HEK293T (cell line): ENCODE data around the gene TEX264.

Experiments
- CTCF ChIA-PET: fragments of 350-600 bp; formaldehyde crosslinking; extraction: SDS; loops from one replicate; lab custom pipeline; 2021; ENCODE audit warnings: antibody characterized with exemption, inconsistent platforms; lab: Yijun Ruan, JAX
- POLR2A ChIA-PET: fragments of 350-600 bp; formaldehyde crosslinking; extraction: SDS; loops from one replicate; lab custom pipeline; 2020; ENCODE audit warnings: antibody characterized with exemption, inconsistent platforms; lab: Yijun Ruan, JAX
- DNase-seq: peaks from one replicate; pipeline ENCODE4 v3.0.0; 2012; ENCODE audit warnings: mixed read lengths; ENCODE audit errors: extremely low spot score
- ARNT ChIP-seq: fragments of 450-650 bp; IDR thresholded peaks from 2 replicates; pipeline ENCODE4 v1.6.1; 2017; ENCODE audit warnings: mild to moderate bottlenecking
- BHLHE40 ChIP-seq: fragments of 450-650 bp; IDR thresholded peaks from 2 replicates; pipeline ENCODE4 v1.6.1; 2016; ENCODE audit warnings: mild to moderate bottlenecking, moderate library complexity, borderline replicate concordance
- CTBP1 ChIP-seq: fragments of 450-650 bp; IDR thresholded peaks from 2 replicates; pipeline ENCODE4 v1.6.1; 2016; ENCODE audit warnings: borderline replicate concordance
- ELF4 ChIP-seq: fragments of 450-650 bp; IDR thresholded peaks from 2 replicates; pipeline ENCODE4 v1.6.1; 2017; ENCODE audit warnings: antibody characterized with exemption
- FOXA1 ChIP-seq: fragments of 450-650 bp; IDR thresholded peaks from 2 replicates; pipeline ENCODE4 v1.6.1; 2016; ENCODE audit warnings: mild to moderate bottlenecking
- FOXK2 ChIP-seq: fragments of 450-650 bp; IDR thresholded peaks from 2 replicates; pipeline ENCODE4 v1.6.1; 2016; ENCODE audit warnings: mild to moderate bottlenecking
- FOXM1 ChIP-seq: fragments of 450-650 bp; IDR thresholded peaks from 2 replicates; pipeline ENCODE4 v1.6.1; 2017; ENCODE audit warnings: mild to moderate bottlenecking, borderline replicate concordance
- HDGF ChIP-seq: fragments of 450-650 bp; IDR thresholded peaks from 2 replicates; pipeline ENCODE4 v1.6.1; 2017; ENCODE audit warnings: antibody characterized with exemption, borderline replicate concordance
- L3MBTL2 ChIP-seq: fragments of 450-650 bp; conservative IDR thresholded peaks from 2 replicates; pipeline ENCODE4 v1.6.1; 2016; ENCODE audit warnings: mild to moderate bottlenecking
- LEF1 ChIP-seq: fragments of 450-650 bp; IDR thresholded peaks from 2 replicates; pipeline ENCODE4 v1.6.1; 2017; ENCODE audit warnings: mild to moderate bottlenecking, borderline replicate concordance
- NFRKB ChIP-seq: fragments of 450-650 bp; IDR thresholded peaks from 2 replicates; pipeline ENCODE4 v1.6.1; 2016; ENCODE audit warnings: mild to moderate bottlenecking, moderate library complexity
- PKNOX1 ChIP-seq: fragments of 450-650 bp; IDR thresholded peaks from 2 replicates; pipeline ENCODE4 v1.6.1; 2016
- SP1 ChIP-seq: fragments of 450-650 bp; IDR thresholded peaks from 2 replicates; pipeline ENCODE4 v1.6.1; 2017
- SUZ12 ChIP-seq: fragments of 450-650 bp; IDR thresholded peaks from 2 replicates; pipeline ENCODE4 v1.6.1; 2016; ENCODE audit warnings: mild to moderate bottlenecking
- TARDBP ChIP-seq: fragments of 450-650 bp; IDR thresholded peaks from 2 replicates; pipeline ENCODE4 v1.6.1; 2016
- ZNF384 ChIP-seq: fragments of 450-650 bp; IDR thresholded peaks from 2 replicates; pipeline ENCODE4 v1.6.1; 2016

The TEX264 gene

GRCh38 chr3:51702156-51702555 lies 31.1 kb downstream of the TEX264 start:
- DNase-seq, result no peak
- CTCF ChIA-PET, result no interaction called here
- no peak for TF ChIP-seq FOXA1
- TF ChIP-seq ZNF384, result no peak
- TF ChIP-seq NFRKB, result no peak
- TF ChIP-seq ARNT, result no peak
- no peak for TF ChIP-seq BHLHE40
- no peak for TF ChIP-seq SP1
- TF ChIP-seq ELF4, result no peak
- TF ChIP-seq HDGF, result no peak
- no peak for TF ChIP-seq FOXM1
- TF ChIP-seq SUZ12, result no peak
- TF ChIP-seq CTBP1, result no peak
- no peak for TF ChIP-seq PKNOX1
- TF ChIP-seq FOXK2, result no peak
- no peak for TF ChIP-seq LEF1
- TF ChIP-seq L3MBTL2, result no peak
- no peak for TF ChIP-seq TARDBP
- POLR2A ChIA-PET, result no interaction called here

- ChIA-PET CTCF (no interaction called here), POLR2A (interaction anchor here (1.0 kb wide), 1 partner anchor 31 kb away, joined by 4 read pairs; no protein-coding TSS in a partner anchor)
- TF ChIP-seq LEF1, result no peak
- TF ChIP-seq FOXK2, result no peak
- TF ChIP-seq BHLHE40, result no peak
- TF ChIP-seq ARNT, result no peak
- TF ChIP-seq ELF4, result no peak
- no peak for TF ChIP-seq FOXA1
- no peak for TF ChIP-seq TARDBP
- TF ChIP-seq CTBP1, result no peak
- TF ChIP-seq SP1, result no peak
- TF ChIP-seq PKNOX1, result no peak
- TF ChIP-seq FOXM1, result no peak
- no peak for TF ChIP-seq NFRKB
- TF ChIP-seq L3MBTL2, result no peak
- no peak for TF ChIP-seq ZNF384
- no peak for TF ChIP-seq SUZ12
- no peak for TF ChIP-seq HDGF
- DNase-seq, result no peak
These were observed 32.2 kb downstream of the TEX264 start for GRCh38 chr3:51703068-51703760.

GRCh38 chr3:51703761-51704510 lies 32.9 kb downstream of the TEX264 start:
- ChIA-PET CTCF (no interaction called here), POLR2A (interaction anchor here (1.0 kb wide), 1 partner anchor 32 kb away, joined by 4 read pairs; no protein-coding TSS in a partner anchor)
- DNase-seq, result no peak
- TF ChIP-seq ELF4 (no peak), CTBP1 (no peak), ARNT (no peak)

GRCh38 chr3:51704511-51704950 lies 33.5 kb downstream of the TEX264 start:
- TF ChIP-seq HDGF (no peak), PKNOX1 (no peak), CTBP1 (no peak), FOXA1 (no peak), ZNF384 (no peak), NFRKB (no peak), SP1 (no peak), SUZ12 (no peak), L3MBTL2 (no peak), FOXM1 (no peak), FOXK2 (no peak), ELF4 (no peak), LEF1 (no peak), TARDBP (no peak), BHLHE40 (no peak), ARNT (no peak)
- ChIA-PET POLR2A (no interaction called here), CTCF (no interaction called here)
- no peak for DNase-seq

GRCh38 chr3:51705276-51706020 lies 34.4 kb downstream of the TEX264 start:
- TF ChIP-seq FOXK2 (no peak), NFRKB (no peak), PKNOX1 (no peak), CTBP1 (no peak), FOXM1 (no peak), SUZ12 (no peak), ZNF384 (no peak), L3MBTL2 (no peak), ARNT (no peak), SP1 (no peak), LEF1 (no peak), FOXA1 (no peak), BHLHE40 (no peak), HDGF (no peak), TARDBP (no peak), ELF4 (no peak)
- CTCF ChIA-PET, result no interaction called here
- POLR2A ChIA-PET, result no interaction called here
- DNase-seq, result no peak
